DOHH2 (cell line): ENCODE results near the gene SPATA13.
"Not testable (repeated sequence)": the region's sequence is repeated elsewhere in the genome, so short reads cannot be mapped to it uniquely, and the experiment has no call there.

Experiments
- H3F3A ChIP-seq: fragments of 200-600 bp; sonication (generic), shearing (Covaris generic); 2 replicates; pipeline ENCODE4 v1.6.0; 2016; ENCODE audit warnings: antibody characterized with exemption, mild to moderate bottlenecking; ENCODE audit not compliant: control insufficient read depth, insufficient read depth
- H3K27ac ChIP-seq: fragments of 200-600 bp; sonication (generic); 2 replicates; pipeline ENCODE4 v1.5.1; 2014; ENCODE audit warnings: low read depth, mild to moderate bottlenecking, low read length, moderate library complexity
- H3K27me3 ChIP-seq: fragments of 200-600 bp; sonication (generic); 2 replicates; pipeline ENCODE4 v1.6.1; 2014; ENCODE audit warnings: mild to moderate bottlenecking, low read length, mixed read lengths; ENCODE audit not compliant: control insufficient read depth
- H3K36me3 ChIP-seq: fragments of 200-600 bp; sonication (generic); 2 replicates; pipeline ENCODE4 v1.6.1; 2014; ENCODE audit warnings: mild to moderate bottlenecking, low read length, moderate library complexity, mixed read lengths; ENCODE audit not compliant: control insufficient read depth
- H3K4me1 ChIP-seq: fragments of 200-600 bp; sonication (generic); 2 replicates; pipeline ENCODE4 v1.6.1; 2014; ENCODE audit warnings: mild to moderate bottlenecking, low read length, mixed read lengths; ENCODE audit not compliant: control insufficient read depth
- H3K4me2 ChIP-seq: fragments of 200-600 bp; sonication (generic); 2 replicates; pipeline ENCODE4 v1.6.0; 2014; ENCODE audit warnings: mild to moderate bottlenecking, low read length, moderate library complexity
- H3K4me3 ChIP-seq: fragments of 200-600 bp; sonication (generic); 2 replicates; pipeline ENCODE4 v1.5.1; 2014; ENCODE audit warnings: mild to moderate bottlenecking, low read length, mixed read lengths
- H3K79me2 ChIP-seq: fragments of 200-600 bp; sonication (generic); 2 replicates; pipeline ENCODE4 v1.6.1; 2014; ENCODE audit warnings: mild to moderate bottlenecking, low read length, mixed read lengths; ENCODE audit not compliant: control insufficient read depth
- H3K9me2 ChIP-seq: fragments of 200-600 bp; sonication (generic); replicated peaks from 2 replicates; pipeline ENCODE4 v1.6.1; 2014; ENCODE audit warnings: mild to moderate bottlenecking, low read length, mixed read lengths; ENCODE audit not compliant: control insufficient read depth
- H3K9me3 ChIP-seq: fragments of 200-600 bp; sonication (generic); 2 replicates; pipeline ENCODE4 v1.6.1; 2014; ENCODE audit warnings: antibody characterized with exemption, low read length, mixed read lengths; ENCODE audit not compliant: control insufficient read depth, insufficient read depth
- H4K20me1 ChIP-seq: fragments of 200-600 bp; sonication (generic); 2 replicates; pipeline ENCODE4 v1.6.0; 2014; ENCODE audit warnings: low read depth, mild to moderate bottlenecking, antibody characterized with exemption, low read length, moderate library complexity; ENCODE audit not compliant: control insufficient read depth, insufficient read depth
- EZH2phosphoT487 ChIP-seq: fragments of 200-600 bp; sonication (generic); IDR thresholded peaks from 2 replicates; pipeline ENCODE4 v1.6.1; 2017; ENCODE audit warnings: borderline replicate concordance, mild to moderate bottlenecking, antibody characterized with exemption, low read length, moderate library complexity, mixed read lengths
- TF ChIP-seq, protein P1 (sequence below): fragments of 200-600 bp; sonication (generic); IDR thresholded peaks from one replicate; pipeline ENCODE4 v1.5.1; 2014; ENCODE audit warnings: antibody characterized with exemption, mild to moderate bottlenecking, low read depth, low read length; ENCODE audit not compliant: poor library complexity, severe bottlenecking

Gene SPATA13

DNA sequence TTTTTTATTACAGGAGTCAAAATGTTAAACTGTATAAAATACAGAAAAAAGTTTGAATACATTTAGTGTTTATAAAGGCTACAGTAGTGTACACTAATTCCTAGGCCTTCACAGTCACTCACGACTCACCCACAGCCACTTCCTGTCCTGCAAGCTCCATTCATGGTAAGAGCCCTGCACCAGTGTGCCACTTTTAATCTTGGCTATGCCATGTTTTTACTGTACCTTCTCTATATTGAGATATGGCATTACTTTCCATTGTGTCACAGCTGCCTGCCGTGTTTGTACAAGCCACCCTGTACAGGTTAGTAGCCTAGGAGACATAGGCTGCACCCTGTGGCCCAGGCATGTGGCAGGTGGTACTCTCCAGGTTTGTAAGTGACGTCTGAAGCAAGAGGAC, 180.9 kb downstream of the SPATA13 start:
- Histone ChIP-seq H3K9me2 (no peaks in the 10 kb centered on the region), H4K20me1 (no peaks in the 10 kb centered on the region)
- TF ChIP-seq EZH2phosphoT487: no peak
- TF ChIP-seq, protein P1, sequence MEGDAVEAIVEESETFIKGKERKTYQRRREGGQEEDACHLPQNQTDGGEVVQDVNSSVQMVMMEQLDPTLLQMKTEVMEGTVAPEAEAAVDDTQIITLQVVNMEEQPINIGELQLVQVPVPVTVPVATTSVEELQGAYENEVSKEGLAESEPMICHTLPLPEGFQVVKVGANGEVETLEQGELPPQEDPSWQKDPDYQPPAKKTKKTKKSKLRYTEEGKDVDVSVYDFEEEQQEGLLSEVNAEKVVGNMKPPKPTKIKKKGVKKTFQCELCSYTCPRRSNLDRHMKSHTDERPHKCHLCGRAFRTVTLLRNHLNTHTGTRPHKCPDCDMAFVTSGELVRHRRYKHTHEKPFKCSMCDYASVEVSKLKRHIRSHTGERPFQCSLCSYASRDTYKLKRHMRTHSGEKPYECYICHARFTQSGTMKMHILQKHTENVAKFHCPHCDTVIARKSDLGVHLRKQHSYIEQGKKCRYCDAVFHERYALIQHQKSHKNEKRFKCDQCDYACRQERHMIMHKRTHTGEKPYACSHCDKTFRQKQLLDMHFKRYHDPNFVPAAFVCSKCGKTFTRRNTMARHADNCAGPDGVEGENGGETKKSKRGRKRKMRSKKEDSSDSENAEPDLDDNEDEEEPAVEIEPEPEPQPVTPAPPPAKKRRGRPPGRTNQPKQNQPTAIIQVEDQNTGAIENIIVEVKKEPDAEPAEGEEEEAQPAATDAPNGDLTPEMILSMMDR: no peak

GRCh38 chr13:24348385-24348784, 187.9 kb downstream of the SPATA13 start:
- Histone ChIP-seq H3K4me1 (no peaks in the 10 kb centered on the region), H3F3A (no peaks in the 10 kb centered on the region), H4K20me1 (no peaks in the 10 kb centered on the region), H3K9me2 (no peaks in the 10 kb centered on the region), H3K9me3 (no peaks in the 10 kb centered on the region), H3K4me3 (no peak overlapping the region), H3K79me2 (no peaks in the 10 kb centered on the region), H3K4me2 (no peak overlapping the region), H3K27ac (no peak overlapping the region), H3K27me3 (peaks cover 3% of the 10 kb centered on the region; the same call in 1 of the 2 replicates), H3K36me3 (no peaks in the 10 kb centered on the region)
- TF ChIP-seq, protein P1: no peak
- no peak for TF ChIP-seq EZH2phosphoT487

More for the DNA sequence above, 180.9 kb downstream of the SPATA13 start:
- Histone ChIP-seq H3K27ac (no peak overlapping the region), H3K79me2 (no peaks in the 10 kb centered on the region), H3K27me3 (no peaks in the 10 kb centered on the region), H3K36me3 (no peaks in the 10 kb centered on the region), H3K9me3 (peaks cover 5% of the 10 kb centered on the region; the same call in 1 of the 2 replicates), H3F3A (no peaks in the 10 kb centered on the region), H3K4me3 (no peak overlapping the region), H3K4me1 (no peaks in the 10 kb centered on the region), H3K4me2 (no peak overlapping the region)

- Histone ChIP-seq H3K27me3 (peaks cover 3% of the 10 kb centered on the region; the same call in 1 of the 2 replicates), H3K36me3 (no peaks in the 10 kb centered on the region), H3K79me2 (no peaks in the 10 kb centered on the region), H3K4me3 (no peak overlapping the region), H3F3A (no peaks in the 10 kb centered on the region), H3K27ac (no peak overlapping the region), H4K20me1 (no peaks in the 10 kb centered on the region), H3K4me2 (no peak overlapping the region), H3K4me1 (no peaks in the 10 kb centered on the region), H3K9me3 (no peaks in the 10 kb centered on the region), H3K9me2 (no peaks in the 10 kb centered on the region)
- TF ChIP-seq, protein P1: no peak
- TF ChIP-seq EZH2phosphoT487: no peak
Measured at GRCh38 chr13:24348797-24349515, 188.4 kb downstream of the SPATA13 start.

GRCh38 chr13:24349778-24350664, 189.5 kb downstream of the SPATA13 start:
- H3K27ac ChIP-seq, H4K20me1 ChIP-seq, H3K27me3 ChIP-seq, H3K9me3 ChIP-seq, H3K4me1 ChIP-seq, H3K79me2 ChIP-seq, H3K9me2 ChIP-seq, H3F3A ChIP-seq, H3K36me3 ChIP-seq, H3K4me3 ChIP-seq, H3K4me2 ChIP-seq: not testable (repeated sequence)
